HepG2 (cell line): ENCODE results near the gene ZNF230. TPM values are rescaled to one million over a fixed set of nuclear protein-coding genes. Genes with fewer than 3 reads are reported as not detected.
A peak's percentile ranks its signal among the peaks of the same experiment; 100 is the strongest.

Experiments
- ATF4 ChIP-seq, 2 experiments: fragments of 450-650 bp in 1 of 2; sonication (generic) in 1 of 2; formaldehyde crosslinking; IDR thresholded peaks; 2 replicates each; pipeline versions ENCODE4 v1.5.0 to v1.8.0; 2020 to 2022; ENCODE audit warnings: mild to moderate bottlenecking in 1 of 2, missing genetic modification reagents in 1 of 2
- GTF2F1 ChIP-seq: fragments of 150-350 bp; IDR thresholded peaks from 2 replicates; pipeline ENCODE4 v1.6.1; 2014; ENCODE audit warnings: low read length
- KDM2A ChIP-seq: sonication (generic); formaldehyde crosslinking; IDR thresholded peaks from 2 replicates; pipeline ENCODE4 v1.4.0; 2020; ENCODE audit warnings: low read depth, missing genetic modification reagents, borderline replicate concordance
- MIER3 ChIP-seq: IDR thresholded peaks from 2 replicates; pipeline ENCODE4 v1.6.1; 2016; ENCODE audit warnings: missing compliant biosample characterization, borderline replicate concordance
- NFIC ChIP-seq: IDR thresholded peaks from 2 replicates; pipeline ENCODE4 v1.6.1; 2012; ENCODE audit warnings: mild to moderate bottlenecking, low read length, inconsistent platforms
- NR2F1 ChIP-seq, 2 experiments: fragments of 450-650 bp in 1 of 2; formaldehyde crosslinking in 1 of 2; IDR thresholded peaks; 2 replicates each; pipeline versions ENCODE4 v1.5.0 to v1.6.1; 2016 to 2020; ENCODE audit warnings: mild to moderate bottlenecking in 1 of 2, missing compliant biosample characterization in 1 of 2, missing genetic modification reagents in 1 of 2, moderate library complexity in 1 of 2
- TCF7 ChIP-seq: sonication (generic); IDR thresholded peaks from 2 replicates; pipeline ENCODE4 v1.6.1; 2016; ENCODE audit warnings: antibody characterized with exemption, low read depth
- TRIM24 ChIP-seq: sonication (generic); formaldehyde crosslinking; IDR thresholded peaks from 2 replicates; pipeline ENCODE4 v1.8.0; 2022; ENCODE audit warnings: mild to moderate bottlenecking, missing genetic modification reagents
- YY1 ChIP-seq: IDR thresholded peaks from 2 replicates; pipeline ENCODE4 v1.6.1; 2011; ENCODE audit warnings: low read length, low read depth, moderate library complexity, mild to moderate bottlenecking; ENCODE audit not compliant: insufficient read depth, insufficient replicate concordance
- ZNF121 ChIP-seq: sonication (generic); formaldehyde crosslinking; IDR thresholded peaks from 2 replicates; pipeline ENCODE4 v1.5.0; 2020; ENCODE audit warnings: mild to moderate bottlenecking, missing genetic modification reagents
- ZNF224 ChIP-seq: sonication (generic); formaldehyde crosslinking; IDR thresholded peaks from 2 replicates; pipeline ENCODE4 v1.5.0; 2020; ENCODE audit warnings: mild to moderate bottlenecking, missing genetic modification reagents
- ZNF225 ChIP-seq: sonication (generic); formaldehyde crosslinking; IDR thresholded peaks from 2 replicates; pipeline ENCODE4 v1.4.0; 2020; ENCODE audit warnings: mild to moderate bottlenecking, missing genetic modification reagents
- ZNF34 ChIP-seq: sonication (generic); formaldehyde crosslinking; IDR thresholded peaks from 2 replicates; pipeline ENCODE4 v1.4.0; 2020; ENCODE audit warnings: mild to moderate bottlenecking, missing genetic modification reagents, borderline replicate concordance
- ZNF414 ChIP-seq: sonication (generic); formaldehyde crosslinking; IDR thresholded peaks from 2 replicates; pipeline ENCODE4 v1.5.0; 2020; ENCODE audit warnings: missing genetic modification reagents
- ZNF451 ChIP-seq: sonication (generic); formaldehyde crosslinking; IDR thresholded peaks from 2 replicates; pipeline ENCODE4 v1.5.0; 2020; ENCODE audit warnings: mild to moderate bottlenecking, missing genetic modification reagents
- ZNF562 ChIP-seq: sonication (generic); formaldehyde crosslinking; IDR thresholded peaks from 2 replicates; pipeline ENCODE4 v1.8.0; 2022; ENCODE audit warnings: missing genetic modification reagents, borderline replicate concordance
- ZNF770 ChIP-seq: sonication (generic); formaldehyde crosslinking; IDR thresholded peaks from 2 replicates; pipeline ENCODE4 v1.5.0; 2020; ENCODE audit warnings: mild to moderate bottlenecking, missing genetic modification reagents
- ZNF772 ChIP-seq: sonication (generic); formaldehyde crosslinking; IDR thresholded peaks from 2 replicates; pipeline ENCODE4 v1.5.0; 2020; ENCODE audit warnings: mild to moderate bottlenecking, missing genetic modification reagents
- ZNF782 ChIP-seq: sonication (generic); formaldehyde crosslinking; IDR thresholded peaks from 2 replicates; pipeline ENCODE4 v1.4.0; 2020; ENCODE audit warnings: missing genetic modification reagents, mild to moderate bottlenecking, borderline replicate concordance
- polyA plus RNA-seq, 8 experiments: library from polyadenylated mRNA; depleted of rRNA in 3 of 8; stranded (reverse) in 7 of 8; unstranded in 1 of 8; fragments of >200 nt; fragmentation: Illumina TruSeq in 4 of 8; extraction: Trizol in 4 of 8; gene quantifications; 2 replicates each; pipeline versions ENCODE4 v1.2.1 to v1.2.3, GENCODE V29; 2011 to 2016; ENCODE audit warnings: low read depth in 4 of 8, missing spikeins in 1 of 8, mixed read lengths in 1 of 8; ENCODE audit not compliant: insufficient read depth in 1 of 8
- total RNA-seq, 5 experiments: library from RNA; depleted of rRNA; stranded (reverse); fragments of >200 nt; fragmentation: Illumina TruSeq; extraction: Trizol; gene quantifications; 2 replicates each; pipeline ENCODE4 v1.2.3, GENCODE V29; 2016; ENCODE audit warnings: low read depth in 1 of 5
- TF ChIP-seq, protein P1 (sequence below): sonication (generic); formaldehyde crosslinking; IDR thresholded peaks from 2 replicates; pipeline ENCODE4 v1.5.0; 2020; ENCODE audit warnings: missing genetic modification reagents
- TF ChIP-seq, protein P2 (sequence below): sonication (generic); formaldehyde crosslinking; conservative IDR thresholded peaks from 2 replicates; pipeline ENCODE4 v1.8.0; 2022; ENCODE audit warnings: missing genetic modification reagents

ZNF230 gene
- total and polyA plus RNA-seq, 2 of the 13 experiments (the other 11 are each of a cell fraction or from before 2014, with no cell fraction given): 2.4 to 5.5 TPM

DNA sequence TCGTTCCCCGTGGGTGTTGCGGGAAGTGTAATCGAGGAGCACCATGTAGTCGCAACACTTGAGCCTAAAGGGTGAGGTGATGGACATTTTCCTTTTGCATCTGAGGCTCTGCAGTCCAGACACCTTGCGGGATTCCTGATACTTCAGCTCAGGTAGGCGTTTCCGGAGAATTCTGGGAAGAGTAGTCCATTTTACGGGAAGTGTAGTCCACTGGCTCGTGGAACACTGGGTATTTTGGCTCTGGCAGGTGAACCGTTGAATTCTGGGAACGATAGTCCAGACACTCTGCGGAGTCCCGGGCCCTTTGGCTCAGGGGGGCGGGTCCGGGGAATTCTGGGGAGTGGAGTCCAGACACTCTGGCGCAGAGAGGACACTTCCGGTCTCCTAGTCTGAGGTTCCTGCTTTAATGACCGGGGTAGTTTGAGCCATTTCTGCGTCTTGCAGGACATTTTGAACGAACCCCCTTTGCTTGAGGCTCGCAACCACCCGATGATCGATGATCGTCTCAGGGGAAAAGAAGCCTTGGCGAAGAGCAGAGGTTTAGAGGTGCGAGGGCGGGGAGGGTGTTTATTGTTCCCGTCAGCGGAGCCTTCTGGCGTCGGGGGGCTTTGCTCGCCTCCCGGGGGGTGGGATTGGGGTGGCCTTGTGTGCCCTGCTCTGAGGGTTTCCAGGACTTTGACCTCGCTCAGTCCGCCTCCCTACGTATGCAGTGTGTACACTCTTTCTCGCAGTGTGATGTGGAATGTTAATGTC is 49.1 kb downstream of the ZNF230 start, which contains the start of gene ZNF223 (continued):
- TF ChIP-seq YY1 (peak; percentile 28), NFIC (no peak), NR2F1 (CRISPR knock-in tag; IDR thresholded peaks at IDR 0.05) (no peak), ZNF34 (CRISPR knock-in tag) (no peak), ZNF782 (CRISPR knock-in tag) (no peak), ZNF414 (CRISPR knock-in tag) (no peak), KDM2A (peak; percentile 40; the same call in 1 of the 2 replicates), TCF7 (no peak), ZNF121 (0 out of 2 replicates have a peak, but pooled peaks have one; percentile 14), ZNF225 (CRISPR knock-in tag) (no peak), ZNF224 (no peak), ZNF770 (CRISPR knock-in tag) (peak; percentile 54; the same call in 1 of the 2 replicates), MIER3 (CRISPR knock-in tag) (peak; percentile 69; the same call in 1 of the 2 replicates), TRIM24 (CRISPR knock-in tag) (no peak), ZNF562 (CRISPR knock-in tag) (no peak), GTF2F1 (no peak), ZNF772 (no peak), ZNF451 (CRISPR knock-in tag) (no peak), ATF4 (CRISPR knock-in tag; IDR thresholded peaks at IDR 0.05) (peak in 1 of 2 experiments; percentile 51; a peak in 1 of 4 replicates)
- TF ChIP-seq, protein P1, sequence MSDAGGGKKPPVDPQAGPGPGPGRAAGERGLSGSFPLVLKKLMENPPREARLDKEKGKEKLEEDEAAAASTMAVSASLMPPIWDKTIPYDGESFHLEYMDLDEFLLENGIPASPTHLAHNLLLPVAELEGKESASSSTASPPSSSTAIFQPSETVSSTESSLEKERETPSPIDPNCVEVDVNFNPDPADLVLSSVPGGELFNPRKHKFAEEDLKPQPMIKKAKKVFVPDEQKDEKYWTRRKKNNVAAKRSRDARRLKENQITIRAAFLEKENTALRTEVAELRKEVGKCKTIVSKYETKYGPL (CRISPR knock-in tag): no peak
- TF ChIP-seq, protein P2, sequence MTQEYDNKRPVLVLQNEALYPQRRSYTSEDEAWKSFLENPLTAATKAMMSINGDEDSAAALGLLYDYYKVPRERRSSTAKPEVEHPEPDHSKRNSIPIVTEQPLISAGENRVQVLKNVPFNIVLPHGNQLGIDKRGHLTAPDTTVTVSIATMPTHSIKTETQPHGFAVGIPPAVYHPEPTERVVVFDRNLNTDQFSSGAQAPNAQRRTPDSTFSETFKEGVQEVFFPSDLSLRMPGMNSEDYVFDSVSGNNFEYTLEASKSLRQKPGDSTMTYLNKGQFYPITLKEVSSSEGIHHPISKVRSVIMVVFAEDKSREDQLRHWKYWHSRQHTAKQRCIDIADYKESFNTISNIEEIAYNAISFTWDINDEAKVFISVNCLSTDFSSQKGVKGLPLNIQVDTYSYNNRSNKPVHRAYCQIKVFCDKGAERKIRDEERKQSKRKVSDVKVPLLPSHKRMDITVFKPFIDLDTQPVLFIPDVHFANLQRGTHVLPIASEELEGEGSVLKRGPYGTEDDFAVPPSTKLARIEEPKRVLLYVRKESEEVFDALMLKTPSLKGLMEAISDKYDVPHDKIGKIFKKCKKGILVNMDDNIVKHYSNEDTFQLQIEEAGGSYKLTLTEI (CRISPR knock-in tag): no peak
